SK-N-SH (cell line): ENCODE results near the gene TNN. TPM values are rescaled to one million over a fixed set of nuclear protein-coding genes. Genes with fewer than 3 reads are reported as not detected.

ENCODE experiments used
- CTCF ChIA-PET: fragments of 300-600, 350-600 bp; formaldehyde crosslinking; extraction: SDS; loops from one replicate; lab custom pipeline; 2021; lab: Yijun Ruan, JAX
- POLR2A ChIA-PET: fragments of 350-600 bp; sonication (Branson Sonifier 250); formaldehyde crosslinking; extraction: SDS; loops from one replicate; lab custom pipeline; 2020; ENCODE audit warnings: antibody characterized with exemption, inconsistent platforms; lab: Yijun Ruan, JAX
- DNase-seq: peaks from one replicate; pipeline ENCODE4 v3.0.0; 2012
- H2AFZ ChIP-seq: fragments of 200-600 bp; sonication (generic); 2 replicates; pipeline ENCODE4 v1.8.1; 2016; ENCODE audit warnings: antibody characterized with exemption, mild to moderate bottlenecking, low read depth
- H3F3A ChIP-seq: fragments of 200-600 bp; sonication (generic); replicated peaks from 2 replicates; pipeline ENCODE3; 2016; ENCODE audit warnings: antibody characterized with exemption, mild to moderate bottlenecking; ENCODE audit not compliant: insufficient read depth
- H3K27ac ChIP-seq, 2 experiments: fragments of 200-500 bp in 1 of 2; fragments of 200-600 bp in 1 of 2; sonication (Bioruptor generic) in 1 of 2; sonication (generic), shearing (Covaris generic) in 1 of 2; 2 replicates each; pipeline versions ENCODE4 v1.5.1 to v1.6.1; 2014 to 2016; ENCODE audit warnings: low read depth in 2 of 2, inconsistent platforms in 1 of 2, low read length in 1 of 2, mild to moderate bottlenecking in 1 of 2, mixed read lengths in 1 of 2
- H3K27me3 ChIP-seq: fragments of 200-600 bp; sonication (generic), shearing (Covaris generic); 2 replicates; pipeline ENCODE4 v1.6.1; 2016; ENCODE audit warnings: mixed run types; ENCODE audit not compliant: insufficient read depth
- H3K36me3 ChIP-seq, 2 experiments: fragments of 200-500 bp in 1 of 2; fragments of 200-600 bp in 1 of 2; sonication (Bioruptor generic) in 1 of 2; sonication (generic) in 1 of 2; replicated peaks in 1 of 2; 2 replicates each; pipeline versions ENCODE3 to v1.5.1; 2014 to 2016; ENCODE audit warnings: low read length in 1 of 2, mild to moderate bottlenecking in 1 of 2; ENCODE audit not compliant: insufficient read depth in 2 of 2, control insufficient read depth in 1 of 2
- H3K4me1 ChIP-seq, 2 experiments: fragments of 200-500 bp in 1 of 2; fragments of 200-600 bp in 1 of 2; sonication (Bioruptor generic) in 1 of 2; sonication (generic), shearing (Covaris generic) in 1 of 2; 2 replicates each; pipeline versions ENCODE4 v1.5.1 to v1.6.1; 2014 to 2016; ENCODE audit warnings: low read depth in 1 of 2, low read length in 1 of 2, mixed run types in 1 of 2; ENCODE audit not compliant: insufficient read depth in 2 of 2, control insufficient read depth in 1 of 2
- H3K4me2 ChIP-seq: fragments of 200-600 bp; sonication (generic), shearing (Covaris generic); 2 replicates; pipeline ENCODE4 v1.6.1; 2017; ENCODE audit warnings: mixed run types
- H3K4me3 ChIP-seq, 2 experiments: fragments of 200-500 bp in 1 of 2; fragments of 200-600 bp in 1 of 2; sonication (Bioruptor generic) in 1 of 2; sonication (generic), shearing (Covaris generic) in 1 of 2; 2 replicates each; pipeline versions ENCODE4 v1.5.1 to v1.8.1; 2014 to 2016; ENCODE audit warnings: low read depth in 2 of 2, inconsistent platforms in 1 of 2, low read length in 1 of 2, mild to moderate bottlenecking in 1 of 2, mixed read lengths in 1 of 2, moderate library complexity in 1 of 2
- H3K79me2 ChIP-seq: fragments of 200-600 bp; sonication (generic); 2 replicates; pipeline ENCODE4 v1.8.1; 2017; ENCODE audit warnings: mild to moderate bottlenecking; ENCODE audit not compliant: insufficient read depth
- H3K9ac ChIP-seq: fragments of 200-600 bp; sonication (generic); 2 replicates; pipeline ENCODE4 v1.6.1; 2017; ENCODE audit warnings: mixed run types
- H3K9me2 ChIP-seq: fragments of 200-600 bp; sonication (generic); 2 replicates; pipeline ENCODE4 v1.6.1; 2017; ENCODE audit warnings: mixed run types
- H3K9me3 ChIP-seq: fragments of 200-600 bp; sonication (generic); 2 replicates; pipeline ENCODE4 v1.6.1; 2017; ENCODE audit warnings: mixed run types, mild to moderate bottlenecking, moderate library complexity
- H4K20me1 ChIP-seq: fragments of 200-600 bp; sonication (generic); 2 replicates; pipeline ENCODE4 v1.6.1; 2017; ENCODE audit warnings: mild to moderate bottlenecking, mixed run types; ENCODE audit not compliant: insufficient read depth
- CHD2 ChIP-seq: fragments of 150-350 bp; IDR thresholded peaks from 2 replicates; pipeline ENCODE4 v1.6.1; 2018; ENCODE audit warnings: low read length; ENCODE audit not compliant: partially characterized antibody
- EZH2phosphoT487 ChIP-seq: fragments of 200-600 bp; sonication (generic); IDR thresholded peaks from 2 replicates; pipeline ENCODE4 v1.6.1; 2017; ENCODE audit warnings: low read depth, mixed run types, mild to moderate bottlenecking, antibody characterized with exemption, moderate library complexity, borderline replicate concordance
- FOSL2 ChIP-seq: IDR thresholded peaks from 2 replicates; pipeline ENCODE4 v1.4.0; 2012; ENCODE audit warnings: low read depth, mild to moderate bottlenecking, moderate library complexity, borderline replicate concordance
- FOXJ3 ChIP-seq: sonication (generic); formaldehyde crosslinking; IDR thresholded peaks from 2 replicates; pipeline ENCODE4 v1.5.1; 2020; ENCODE audit warnings: mild to moderate bottlenecking, missing genetic modification reagents
- FOXM1 ChIP-seq: IDR thresholded peaks from 2 replicates; pipeline ENCODE4 v1.4.0; 2012; ENCODE audit warnings: low read depth, mild to moderate bottlenecking
- GATA2 ChIP-seq: sonication (generic); formaldehyde crosslinking; IDR thresholded peaks from 2 replicates; pipeline ENCODE4 v1.5.0; 2020; ENCODE audit warnings: mild to moderate bottlenecking, missing genetic modification reagents
- IRF3 ChIP-seq: fragments of 150-350 bp; IDR thresholded peaks from 2 replicates; pipeline ENCODE4 v1.6.1; 2016; ENCODE audit warnings: mild to moderate bottlenecking, low read depth, low read length
- MAX ChIP-seq: IDR thresholded peaks from 2 replicates; pipeline ENCODE4 v1.4.0; 2012; ENCODE audit warnings: low read depth
- MEF2A ChIP-seq: IDR thresholded peaks from 2 replicates; pipeline ENCODE4 v1.4.0; 2012; ENCODE audit warnings: low read depth, borderline replicate concordance
- MXI1 ChIP-seq: IDR thresholded peaks from 2 replicates; pipeline ENCODE4 v1.6.1; 2012; ENCODE audit warnings: mild to moderate bottlenecking, low read depth, low read length, improper control_type of control experiment
- POLR2AphosphoS5 ChIP-seq: IDR thresholded peaks from 2 replicates; pipeline ENCODE4 v1.6.1; 2012; ENCODE audit warnings: low read depth, low read length
- RAD21 ChIP-seq: IDR thresholded peaks from 2 replicates; pipeline ENCODE4 v1.6.1; 2012; ENCODE audit warnings: mild to moderate bottlenecking, low read length
- RCOR1 ChIP-seq: fragments of 150-350 bp; IDR thresholded peaks from 2 replicates; pipeline ENCODE4 v1.6.1; 2017; ENCODE audit warnings: antibody characterized with exemption, low read length
- REST ChIP-seq: IDR thresholded peaks from 2 replicates; pipeline ENCODE4 v1.6.1; 2012; ENCODE audit warnings: mild to moderate bottlenecking, low read depth, low read length, moderate library complexity
- RFX5 ChIP-seq: IDR thresholded peaks from 2 replicates; pipeline ENCODE4 v1.6.1; 2012; ENCODE audit warnings: mild to moderate bottlenecking, improper control_type of control experiment, low read length
- SIN3A ChIP-seq: IDR thresholded peaks from 2 replicates; pipeline ENCODE4 v1.6.1; 2012; ENCODE audit warnings: low read depth, mild to moderate bottlenecking, low read length, moderate library complexity, borderline replicate concordance
- SMC3 ChIP-seq: IDR thresholded peaks from 2 replicates; pipeline ENCODE4 v1.6.1; 2012; ENCODE audit warnings: low read depth, low read length, improper control_type of control experiment
- TCF12 ChIP-seq: IDR thresholded peaks from 2 replicates; pipeline ENCODE4 v1.4.0; 2012
- TEAD4 ChIP-seq: IDR thresholded peaks from 2 replicates; pipeline ENCODE4 v1.4.0; 2012; ENCODE audit warnings: mild to moderate bottlenecking, borderline replicate concordance; ENCODE audit not compliant: insufficient read depth
- YY1 ChIP-seq: IDR thresholded peaks from 2 replicates; pipeline ENCODE4 v1.4.0; 2012; ENCODE audit warnings: low read depth, mild to moderate bottlenecking
- WGBS: methylation state at CpG from one replicate; pipeline ENCODE4 v1.1.6; 2017; ENCODE audit warnings: low lambda C conversion rate; 5-methylcytosine and 5-hydroxymethylcytosine counted together
- polyA plus RNA-seq, 3 experiments: library from polyadenylated mRNA; depleted of rRNA; stranded (reverse); fragments of >200 nt; gene quantifications; 2 replicates each; pipeline ENCODE4 v1.2.3, GENCODE V29; 2012
- TF ChIP-seq, protein P1 (sequence below): IDR thresholded peaks from 2 replicates; pipeline ENCODE4 v1.4.0; 2012; ENCODE audit warnings: low read depth, borderline replicate concordance

The TNN gene
- polyA plus RNA-seq, 1 of the 3 experiments (the other 2 are of a cell fraction) = not detected

- TF ChIP-seq EZH2phosphoT487 = no peak
- TF ChIP-seq CHD2 = no peak
- no peak for TF ChIP-seq MAX
- TF ChIP-seq FOXM1 = no peak
These were observed 8.2 kb downstream of the TNN start (continued) for GRCh38 chr1:175075572-175076568.

DNA sequence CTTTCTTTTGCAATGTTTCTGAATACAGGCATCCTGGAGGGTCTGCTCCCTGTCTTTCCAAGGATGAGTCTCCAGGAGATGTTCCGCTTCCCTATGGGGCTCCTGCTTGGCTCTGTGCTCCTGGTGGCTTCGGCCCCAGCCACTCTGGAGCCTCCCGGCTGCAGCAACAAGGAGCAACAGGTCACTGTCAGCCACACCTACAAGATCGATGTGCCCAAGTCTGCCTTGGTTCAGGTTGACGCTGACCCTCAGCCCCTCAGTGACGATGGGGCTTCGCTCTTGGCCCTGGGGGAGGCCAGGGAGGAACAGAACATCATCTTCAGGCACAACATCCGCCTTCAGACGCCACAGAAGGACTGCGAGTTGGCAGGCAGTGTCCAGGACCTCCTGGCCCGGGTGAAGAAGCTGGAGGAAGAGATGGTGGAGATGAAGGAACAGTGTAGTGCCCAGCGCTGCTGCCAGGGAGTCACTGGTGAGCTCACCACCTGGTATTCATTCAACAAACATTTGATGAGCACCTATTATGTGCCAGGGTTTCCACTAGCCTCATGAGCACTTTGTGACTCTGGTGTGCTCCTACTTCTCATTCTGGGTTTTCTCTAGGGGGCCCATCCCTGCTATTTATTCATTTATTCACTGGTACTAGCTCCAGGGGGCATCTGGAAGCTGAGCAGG, 9.9 kb downstream of the TNN start:
- no peak for DNase-seq
- TF ChIP-seq FOXJ3 (CRISPR knock-in tag) (no peak), MEF2A (no peak), TCF12 (no peak), POLR2AphosphoS5 (no peak), FOXM1 (no peak), GATA2 (CRISPR knock-in tag) (no peak), TEAD4 (no peak), CHD2 (no peak), RFX5 (no peak), MXI1 (no peak), IRF3 (no peak), RAD21 (no peak), REST (no peak), RCOR1 (no peak), FOSL2 (no peak), SIN3A (no peak), SMC3 (no peak), YY1 (no peak)
- TF ChIP-seq, protein P1, sequence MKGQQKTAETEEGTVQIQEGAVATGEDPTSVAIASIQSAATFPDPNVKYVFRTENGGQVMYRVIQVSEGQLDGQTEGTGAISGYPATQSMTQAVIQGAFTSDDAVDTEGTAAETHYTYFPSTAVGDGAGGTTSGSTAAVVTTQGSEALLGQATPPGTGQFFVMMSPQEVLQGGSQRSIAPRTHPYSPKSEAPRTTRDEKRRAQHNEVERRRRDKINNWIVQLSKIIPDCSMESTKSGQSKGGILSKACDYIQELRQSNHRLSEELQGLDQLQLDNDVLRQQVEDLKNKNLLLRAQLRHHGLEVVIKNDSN = no peak
- TF ChIP-seq, all 33 proteins: peak for 0
- ChIA-PET POLR2A (no interaction called here), CTCF (interaction anchor here (0.9 to 3.4 kb wide), 4 partner anchors 10 to 48 kb away, joined by 4 to 12 read pairs (median 6); partner anchors contain the start of gene TNN)
- H3K9me3 ChIP-seq = no peaks in the 10 kb centered on the region
- H3K36me3 ChIP-seq = no peaks in the 10 kb centered on the region
- no peak overlapping the region for H3K4me3 ChIP-seq
- H3K27ac ChIP-seq = no peak overlapping the region
- no peaks in the 10 kb centered on the region for H3K27me3 ChIP-seq
- H4K20me1 ChIP-seq = no peaks in the 10 kb centered on the region
- WGBS = 44% methylated on average over 9 of the region's 12 CpGs
- no peak overlapping the region for H2AFZ ChIP-seq
- H3F3A ChIP-seq = no peaks in the 10 kb centered on the region
- H3K4me2 ChIP-seq = no peak overlapping the region
- H3K9ac ChIP-seq = no peak overlapping the region
- H3K79me2 ChIP-seq = no peaks in the 10 kb centered on the region
- H3K9me2 ChIP-seq = no peaks in the 10 kb centered on the region
- H3K4me1 ChIP-seq = peaks cover 0 to 5% of the 10 kb centered on the region in 2 experiments; a peak in 1 of 4 replicates
